EH (cell line): ENCODE measurements around the gene TMED1.
"Not testable (repeated sequence)": the region's sequence is repeated elsewhere in the genome, so short reads cannot be mapped to it uniquely, and the experiment has no call there.

ENCODE experiments used
- DNase-seq: peaks from one replicate; pipeline ENCODE4 v3.0.0-alpha.2; 2015; ENCODE audit warnings: low read depth

TMED1 gene

GRCh38 chr19:10835754-10836478 is at the start of gene TMED1:
Gene TMED1 (minus strand): TSS chr19:10836212. CDS start chr19:10836191, 21 bp downstream.
- DNase-seq, result peak; percentile 100

- DNase-seq, result peak; percentile 34
Observed at GRCh38 chr19:10885201-10886169, 49.5 kb upstream of the TMED1 start.

- DNase-seq, result peak; percentile 80
Observed at GRCh38 chr19:10884274-10884673, 48.3 kb upstream of the TMED1 start.

GRCh38 chr19:10882108-10882457 is 46.1 kb upstream of the TMED1 start:
- no peak for DNase-seq

GRCh38 chr19:10881403-10882107 is 45.5 kb upstream of the TMED1 start:
- DNase-seq, result no peak

- DNase-seq, result no peak
Observed at GRCh38 chr19:10878253-10878652, 42.2 kb upstream of the TMED1 start.

GRCh38 chr19:10877608-10878007 is 41.6 kb upstream of the TMED1 start:
- DNase-seq, result not testable (repeated sequence)

GRCh38 chr19:10876459-10877240 is 40.6 kb upstream of the TMED1 start:
- DNase-seq, result no peak

- DNase-seq, result no peak
Observed at GRCh38 chr19:10874024-10874423, 38.0 kb upstream of the TMED1 start.

- DNase-seq, result peak; percentile 32
Observed at GRCh38 chr19:10872546-10873107, 36.6 kb upstream of the TMED1 start.

GRCh38 chr19:10871711-10872545 is 35.9 kb upstream of the TMED1 start:
- no peak for DNase-seq

GRCh38 chr19:10870955-10871603 is 35.1 kb upstream of the TMED1 start, which contains the start of gene CARM1:
Gene CARM1 (plus strand): TSS chr19:10871553. CDS start chr19:10871703, 150 bp downstream.
- peak; percentile 98 for DNase-seq

GRCh38 chr19:10870501-10870954 is 34.5 kb upstream of the TMED1 start:
- DNase-seq, result no peak

GRCh38 chr19:10869872-10870311 is 33.9 kb upstream of the TMED1 start:
- DNase-seq, result not testable (repeated sequence)

GRCh38 chr19:10868872-10869547 is 33.0 kb upstream of the TMED1 start:
- no peak for DNase-seq

- no peak for DNase-seq
Observed at GRCh38 chr19:10866495-10866894, 30.5 kb upstream of the TMED1 start.

- peak; percentile 80 for DNase-seq
Observed at GRCh38 chr19:10864538-10864899, 28.5 kb upstream of the TMED1 start.

GRCh38 chr19:10863107-10863717 is 27.2 kb upstream of the TMED1 start:
- DNase-seq, result peak; percentile 64
